SKM-1 (cell line): ENCODE measurements around the gene CHIA.
"Not testable (repeated sequence)": the region's sequence is repeated elsewhere in the genome, so short reads cannot be mapped to it uniquely, and the experiment has no call there.

Experiments used
- DNase-seq: peaks from one replicate; lab custom pipeline; 2025; ENCODE audit not compliant: unreplicated experiment; lab: John Stamatoyannopoulos, UW

CHIA gene

DNA sequence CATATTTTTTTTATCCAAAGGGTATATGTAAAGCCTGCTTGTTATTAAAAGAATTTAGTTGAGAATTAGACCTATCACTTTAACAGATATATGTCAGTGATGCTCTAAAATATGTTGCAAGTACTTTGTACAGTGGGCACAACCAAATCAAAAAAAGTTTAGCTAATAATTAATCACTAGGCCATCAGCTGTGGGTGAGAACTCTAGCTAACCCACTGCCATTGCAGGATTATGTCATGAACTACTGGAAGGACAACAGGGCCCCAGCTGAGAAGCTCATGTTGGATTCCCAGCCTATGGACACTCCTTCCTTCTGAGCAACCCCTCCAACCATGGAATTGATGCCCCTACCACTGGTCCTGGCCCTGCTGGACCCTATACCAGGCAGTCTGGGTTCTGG lies 6.8 kb upstream of the CHIA start:
- DNase-seq = no peak

DNA sequence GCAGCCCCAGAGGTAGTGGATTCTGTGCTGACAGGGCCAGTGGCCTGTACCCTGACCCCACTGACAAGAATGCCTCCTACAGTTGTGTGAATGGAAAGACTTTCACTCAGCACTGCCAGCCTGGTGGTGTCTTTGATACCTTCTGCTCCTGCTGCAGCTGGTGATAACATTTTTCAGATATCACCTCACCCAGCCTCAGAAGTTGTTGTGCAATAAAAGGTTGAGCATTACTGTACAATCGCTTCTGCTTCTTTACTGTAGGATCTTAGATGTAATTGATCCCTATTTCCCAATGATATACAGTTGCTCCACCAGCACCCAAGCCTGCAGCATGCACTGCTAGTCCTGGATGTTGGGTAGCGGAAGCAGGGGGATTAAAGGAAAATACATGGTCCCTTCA lies 4.8 kb upstream of the CHIA start:
- DNase-seq = no peak

DNA sequence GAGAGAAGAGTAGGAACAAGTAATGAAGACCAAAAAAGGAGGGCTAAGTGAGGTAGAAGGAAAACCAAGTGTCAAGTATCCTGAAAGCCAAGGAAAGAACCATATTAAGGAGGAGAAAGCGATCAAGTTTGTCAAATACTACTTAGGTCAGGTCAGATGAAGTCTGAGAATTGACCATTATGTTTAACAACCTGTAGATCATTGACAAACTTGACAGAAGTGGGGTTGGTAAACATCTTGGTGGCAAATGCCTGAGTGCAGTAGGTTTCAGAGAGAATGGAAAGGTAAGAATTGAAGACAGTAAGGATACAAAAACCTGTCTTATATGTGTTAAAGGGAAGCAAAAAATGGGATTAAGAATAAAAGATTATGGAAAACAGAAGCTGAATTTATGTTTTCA lies 3.7 kb upstream of the CHIA start:
- DNase-seq = no peak

DNA sequence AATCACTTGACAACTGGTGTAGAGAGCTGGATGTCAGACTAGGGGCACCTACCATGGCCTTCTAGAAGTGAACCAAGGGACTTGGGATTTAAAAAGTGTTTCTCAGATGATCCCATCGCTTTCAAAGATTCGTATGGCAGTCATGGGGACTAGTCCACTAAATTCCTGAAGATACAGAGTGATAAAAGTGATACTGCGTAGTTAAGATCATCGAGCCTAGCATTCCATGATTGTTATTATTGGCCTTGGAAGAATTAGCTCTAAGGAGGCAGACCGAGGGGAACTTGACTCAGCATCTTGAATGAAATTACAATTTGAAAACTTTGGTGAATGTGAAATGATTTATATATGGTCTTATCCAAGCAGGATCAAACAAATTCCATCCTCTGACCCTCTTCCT lies 1.3 kb upstream of the CHIA start:
- no peak for DNase-seq

DNA sequence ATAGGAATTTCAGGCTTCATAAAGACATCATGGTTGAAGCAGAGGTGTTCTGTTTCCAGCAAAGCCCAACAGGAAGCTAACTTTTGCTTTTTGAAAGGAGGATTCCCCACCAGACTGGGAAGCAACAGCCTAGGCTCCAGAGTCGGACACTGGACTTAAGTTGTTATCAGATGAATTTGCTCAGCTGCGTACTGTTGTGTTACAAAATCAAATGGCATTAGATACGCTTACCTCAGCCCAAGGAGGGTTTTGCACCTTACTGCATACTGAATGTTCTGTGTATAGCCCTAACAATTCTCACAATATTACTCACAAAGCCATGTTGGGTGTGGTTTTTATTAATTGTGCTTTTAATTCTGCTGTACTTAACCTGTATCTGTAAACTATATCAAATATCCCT lies 547 bp upstream of the CHIA start:
- DNase-seq = no peak

DNA sequence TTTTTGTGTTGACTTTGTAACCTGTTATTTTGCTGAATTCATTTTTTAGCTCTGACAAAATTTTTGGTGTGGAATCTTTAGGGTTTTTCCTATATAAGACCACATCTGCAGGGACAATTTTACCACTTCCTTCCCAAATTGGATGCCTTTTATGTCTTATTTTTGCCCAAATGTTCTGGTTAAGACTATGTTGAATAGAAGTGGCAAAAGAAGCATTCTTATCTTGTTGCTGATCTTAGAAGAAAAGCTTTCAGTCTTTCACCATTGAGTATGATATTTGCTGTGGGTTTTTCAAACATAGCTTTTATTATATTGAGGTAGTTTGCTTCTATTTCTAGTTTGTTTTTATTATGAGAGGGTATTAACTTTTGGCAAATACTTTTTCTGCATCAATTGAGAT lies 3.7 kb downstream of the CHIA start:
- DNase-seq = no peak

DNA sequence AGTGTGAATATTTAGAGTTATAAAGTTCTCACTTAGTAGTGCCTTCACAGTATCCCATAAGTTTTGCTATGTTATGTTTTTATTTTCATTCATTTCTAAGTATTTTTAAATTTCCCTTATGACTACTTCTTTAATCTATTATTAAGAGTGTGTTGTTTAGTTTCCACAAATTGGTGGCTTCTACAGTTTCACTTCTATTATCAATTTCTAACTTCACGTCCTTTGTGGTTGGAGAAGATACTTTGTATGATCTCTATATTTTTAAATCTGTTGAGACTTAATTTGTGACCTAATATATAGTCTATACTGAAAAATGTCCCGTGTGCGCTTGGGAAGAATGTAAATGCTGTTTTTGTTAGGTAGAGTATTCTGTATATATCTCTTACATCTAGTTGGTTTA lies 11.7 kb downstream of the CHIA start:
- no peak for DNase-seq

DNA sequence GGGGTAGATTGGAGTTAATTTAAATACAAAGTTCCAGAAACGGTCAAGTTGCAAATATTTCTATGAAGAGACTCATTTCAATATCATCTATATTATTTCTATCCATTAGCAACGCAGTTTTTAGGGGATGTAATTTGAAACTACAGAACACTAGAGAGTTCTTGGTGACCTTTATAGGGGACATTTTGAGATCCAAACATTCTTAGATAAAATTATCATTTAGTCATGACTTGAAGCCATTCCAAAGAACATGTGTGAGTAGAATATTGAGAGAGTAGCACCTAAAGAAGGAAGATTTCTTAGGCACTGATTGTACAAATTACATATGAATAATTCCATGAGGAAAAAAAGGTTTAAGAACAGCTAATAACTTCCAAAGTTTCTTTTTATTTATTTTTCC lies 19.0 kb downstream of the CHIA start:
- DNase-seq = no peak

DNA sequence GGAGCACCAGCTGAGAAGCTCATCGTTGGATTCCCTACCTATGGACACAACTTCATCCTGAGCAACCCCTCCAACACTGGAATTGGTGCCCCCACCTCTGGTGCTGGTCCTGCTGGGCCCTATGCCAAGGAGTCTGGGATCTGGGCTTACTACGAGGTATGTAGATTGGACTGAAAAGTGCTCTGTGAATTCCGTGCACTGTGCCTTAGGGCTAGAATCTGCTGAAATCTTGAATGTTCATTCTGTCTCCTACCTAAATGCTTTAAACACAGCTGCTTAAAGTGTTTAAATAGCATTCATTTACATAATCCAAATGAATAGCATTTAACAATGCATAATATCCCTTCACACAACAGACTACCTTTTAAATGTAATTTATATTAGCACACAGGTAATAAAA lies 27.9 kb downstream of the CHIA start:
- DNase-seq = no peak

DNA sequence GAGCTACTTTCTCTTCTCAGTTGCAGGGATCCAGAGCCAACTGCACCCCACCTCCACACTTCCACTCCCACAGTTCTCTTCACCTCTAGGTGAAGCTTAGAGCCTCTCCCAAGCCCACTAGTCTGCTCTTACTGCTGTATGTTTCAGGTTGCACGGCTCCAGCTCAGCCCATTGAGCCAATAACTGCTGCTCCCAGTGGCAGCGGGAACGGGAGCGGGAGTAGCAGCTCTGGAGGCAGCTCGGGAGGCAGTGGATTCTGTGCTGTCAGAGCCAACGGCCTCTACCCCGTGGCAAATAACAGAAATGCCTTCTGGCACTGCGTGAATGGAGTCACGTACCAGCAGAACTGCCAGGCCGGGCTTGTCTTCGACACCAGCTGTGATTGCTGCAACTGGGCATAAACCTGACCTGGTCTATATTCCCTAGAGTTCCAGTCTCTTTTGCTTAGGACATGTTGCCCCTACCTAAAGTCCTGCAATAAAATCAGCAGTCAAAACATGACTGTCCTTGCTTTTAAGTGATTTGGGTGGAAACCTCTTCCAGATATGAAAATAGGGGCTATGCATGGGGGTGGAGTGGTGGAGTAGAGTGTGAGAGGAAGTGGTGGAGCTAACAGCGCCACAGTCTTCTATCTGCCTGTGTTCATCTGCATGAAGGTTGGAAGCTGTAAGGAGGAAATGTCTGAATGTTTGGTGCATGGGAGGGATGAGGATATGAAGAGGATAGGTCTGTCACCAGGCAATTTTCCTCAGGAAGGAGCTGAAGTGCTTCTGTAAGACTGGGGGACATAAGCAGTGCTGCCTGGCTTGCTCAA lies 29.6 kb downstream of the CHIA start:
- no peak for DNase-seq

DNA sequence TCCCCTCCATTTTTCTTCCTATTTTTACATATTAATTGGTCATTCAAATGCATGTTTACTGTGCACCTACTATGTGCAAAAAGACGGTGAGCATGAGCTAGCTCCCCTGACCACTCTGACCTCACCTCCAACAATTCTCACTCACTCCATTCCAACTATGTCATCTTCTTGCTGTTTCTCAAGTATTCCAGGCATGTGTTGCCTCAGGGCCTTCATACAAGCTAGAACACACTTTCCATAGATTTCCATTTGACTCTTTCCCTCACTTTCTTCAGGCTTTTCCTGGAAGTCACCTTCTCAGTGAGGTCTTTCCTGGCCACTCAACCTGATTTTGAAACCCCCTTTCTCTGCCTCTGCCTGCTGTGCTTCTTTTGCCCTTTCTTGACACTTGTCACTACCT lies 32.6 kb downstream of the CHIA start:
- DNase-seq = no peak

DNA sequence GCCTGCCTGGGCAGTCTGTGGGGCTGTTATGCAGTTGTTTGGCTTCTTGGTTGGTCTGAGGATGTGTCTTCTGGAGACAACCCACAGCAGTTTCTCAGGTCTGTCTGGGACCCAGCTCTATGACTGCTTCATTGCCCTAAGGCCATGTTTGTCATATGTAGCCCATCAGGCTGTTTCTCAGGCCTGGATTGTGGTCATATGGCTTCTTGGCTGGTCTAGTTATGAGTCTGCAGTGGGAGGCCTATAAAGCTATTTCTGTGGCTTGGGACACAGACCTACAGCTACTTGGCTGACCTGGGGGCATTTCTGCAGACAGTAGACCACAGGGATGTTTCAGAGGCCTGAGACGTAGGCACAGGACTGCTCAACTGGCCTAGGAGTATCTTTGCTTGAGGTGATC lies 41.5 kb downstream of the CHIA start:
- no peak for DNase-seq

DNA sequence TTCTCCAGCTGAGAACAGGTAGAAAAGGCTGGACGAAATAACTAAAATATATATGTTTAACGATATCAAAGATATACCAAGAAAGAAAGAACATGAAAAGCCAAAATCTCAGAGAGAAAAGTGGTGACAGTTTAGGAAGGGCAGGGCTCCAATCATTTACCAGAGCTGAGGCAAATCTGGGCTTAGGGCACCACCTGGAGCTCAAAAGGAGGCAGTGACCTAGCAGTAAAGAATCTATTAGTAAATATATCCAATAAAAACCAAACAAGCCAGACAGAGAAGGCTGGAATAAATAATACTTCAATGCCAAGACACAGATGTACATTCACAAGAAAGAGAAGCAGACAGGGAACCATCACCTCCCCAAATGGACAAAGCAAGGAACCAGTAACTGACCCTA lies 43.5 kb downstream of the CHIA start:
- peak; percentile 17 for DNase-seq

DNA sequence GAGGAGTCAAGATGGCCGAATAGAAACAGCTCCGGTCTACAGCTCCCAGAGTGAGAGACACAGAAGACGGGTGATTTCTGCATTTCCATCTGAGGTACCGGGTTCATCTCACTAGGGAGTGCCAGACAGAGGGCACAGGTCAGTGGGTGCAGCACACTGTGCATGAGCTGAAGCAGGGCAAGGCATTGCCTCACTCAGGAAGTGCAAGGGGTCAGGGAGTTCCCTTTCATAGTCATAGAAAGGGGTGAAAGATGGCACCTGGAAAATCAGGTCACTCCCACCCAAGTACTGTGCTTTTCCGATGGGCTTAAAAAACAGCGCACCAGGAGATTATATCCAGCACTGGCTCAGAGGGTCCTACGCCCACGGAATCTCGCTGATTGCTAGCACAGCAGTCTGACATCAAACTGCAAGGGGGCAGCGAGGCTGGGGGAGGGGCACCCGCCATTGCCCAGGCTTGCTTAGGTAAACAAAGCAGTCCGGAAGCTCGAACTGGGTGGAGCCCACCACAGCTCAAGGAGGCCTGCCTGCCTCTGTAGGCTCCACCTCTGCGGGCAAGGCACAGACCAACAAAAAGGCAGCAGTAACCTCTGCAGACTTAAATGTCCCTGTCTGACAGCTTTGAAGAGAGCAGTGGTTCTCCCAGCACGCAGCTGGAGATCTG lies 44.7 kb downstream of the CHIA start:
- DNase-seq = not testable (repeated sequence)

DNA sequence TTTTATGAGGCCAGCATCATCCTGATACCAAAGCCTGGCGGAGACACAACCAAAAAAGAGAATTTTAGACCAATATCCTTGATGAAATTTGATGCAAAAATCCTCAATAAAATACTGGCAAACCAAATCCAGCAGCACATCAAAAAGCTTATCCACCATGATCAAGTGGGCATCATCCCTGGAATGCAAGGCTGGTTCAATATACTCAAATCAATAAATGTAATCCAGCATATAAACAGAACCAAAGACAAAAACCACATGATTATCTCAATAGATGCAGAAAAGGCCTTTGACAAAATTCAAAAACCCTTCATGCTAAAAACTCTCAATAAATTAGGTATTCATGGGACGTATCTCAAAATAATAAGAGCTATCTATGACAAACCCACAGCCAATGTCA lies 48.2 kb downstream of the CHIA start:
- DNase-seq = not testable (repeated sequence)

DNA sequence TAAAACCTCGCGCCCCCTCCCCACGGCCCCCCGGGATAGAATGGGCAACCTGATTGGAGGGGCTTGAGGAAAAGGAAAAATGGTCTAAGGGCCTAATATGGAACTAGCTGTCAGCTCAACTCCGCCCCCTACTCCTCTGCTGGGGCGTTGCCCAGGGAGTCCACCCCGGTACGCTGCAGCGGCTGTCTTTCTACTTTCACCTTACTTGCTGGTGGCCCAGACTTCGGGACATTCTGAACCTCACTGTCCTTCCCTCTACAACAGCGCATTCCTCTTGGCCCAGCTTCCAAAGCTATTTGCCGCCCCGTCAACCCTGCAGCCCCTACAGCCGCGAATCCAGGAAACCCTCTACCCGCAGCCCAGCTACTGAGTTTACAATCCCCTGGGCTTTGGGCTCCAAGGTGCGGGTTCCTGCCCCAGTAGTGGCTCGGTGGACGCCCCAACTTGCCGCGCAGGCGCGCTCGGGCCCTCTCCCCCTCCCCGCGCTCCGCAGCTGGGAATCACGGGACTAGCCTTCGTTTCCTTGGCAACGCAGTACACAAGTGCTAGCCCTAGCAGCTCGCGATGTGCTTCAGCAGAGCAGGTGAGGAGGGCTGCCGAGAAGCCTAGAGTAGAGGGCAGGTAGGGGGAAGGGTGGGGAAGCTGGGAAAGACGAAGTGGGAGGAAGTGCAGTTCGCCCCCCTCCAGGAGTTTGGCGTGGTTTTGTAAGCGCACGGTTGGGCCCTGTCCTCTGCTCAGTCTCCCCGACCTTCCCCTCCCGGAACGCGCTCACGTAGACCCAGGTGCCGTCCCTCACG lies 55.6 kb downstream of the CHIA start:
- peak; percentile 21 for DNase-seq

DNA sequence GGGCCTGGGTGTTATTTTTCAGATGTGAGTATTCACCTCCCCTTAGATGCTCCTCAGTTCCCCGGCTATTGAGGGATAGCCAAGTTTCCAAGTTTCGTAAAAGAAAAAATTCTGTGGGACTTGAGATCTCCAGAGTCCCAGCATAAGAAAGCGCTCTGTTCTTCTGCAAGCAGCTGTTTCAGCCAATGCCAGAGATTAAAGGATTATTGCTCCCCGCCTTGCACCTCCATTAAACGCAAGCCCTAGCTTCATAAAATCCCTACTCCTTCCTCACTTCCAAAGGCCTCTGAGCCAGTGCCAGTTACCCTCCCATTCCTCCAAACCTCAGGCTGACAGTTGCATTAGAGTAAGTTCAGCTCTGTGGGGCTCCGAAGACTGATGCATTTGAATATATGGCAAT lies 56.4 kb downstream of the CHIA start:
- DNase-seq = no peak

DNA sequence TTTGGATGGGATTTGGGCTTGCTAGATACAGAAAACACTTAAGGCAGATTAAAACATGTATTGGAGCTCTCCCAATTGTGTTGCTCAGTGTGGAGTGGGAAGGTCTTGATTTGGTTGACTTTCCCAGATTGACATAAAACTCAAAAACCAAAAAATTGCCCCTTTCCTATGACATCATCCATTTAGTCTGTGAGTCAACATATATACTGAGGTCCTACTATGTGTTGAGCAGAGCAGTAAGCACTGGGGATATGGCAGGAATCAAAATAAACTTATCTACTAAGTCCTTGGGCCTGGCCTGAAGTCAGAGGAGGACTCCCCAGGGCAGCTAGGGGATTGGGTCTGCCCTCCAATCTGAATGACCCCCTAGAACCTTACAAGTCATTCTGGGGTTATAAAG lies 61.0 kb downstream of the CHIA start:
- no peak for DNase-seq

DNA sequence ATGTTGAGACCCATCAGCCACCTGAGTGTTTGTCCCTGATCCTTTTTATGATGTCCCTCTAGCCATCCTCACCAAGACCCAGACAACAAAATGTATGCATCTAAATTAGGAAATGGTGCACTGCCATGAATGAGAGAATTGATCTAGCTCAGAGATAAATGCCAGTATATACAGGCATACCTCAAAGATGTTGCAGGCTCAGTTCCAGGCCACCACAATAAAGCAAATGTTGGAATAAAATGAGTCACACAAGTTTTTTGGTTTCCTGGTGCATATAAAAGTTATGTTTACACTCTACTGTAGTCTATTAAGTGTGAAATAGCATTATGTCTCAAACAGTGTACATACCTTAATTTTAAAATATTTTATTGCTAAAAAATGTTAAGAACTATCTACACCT lies 63.9 kb downstream of the CHIA start:
- no peak for DNase-seq

DNA sequence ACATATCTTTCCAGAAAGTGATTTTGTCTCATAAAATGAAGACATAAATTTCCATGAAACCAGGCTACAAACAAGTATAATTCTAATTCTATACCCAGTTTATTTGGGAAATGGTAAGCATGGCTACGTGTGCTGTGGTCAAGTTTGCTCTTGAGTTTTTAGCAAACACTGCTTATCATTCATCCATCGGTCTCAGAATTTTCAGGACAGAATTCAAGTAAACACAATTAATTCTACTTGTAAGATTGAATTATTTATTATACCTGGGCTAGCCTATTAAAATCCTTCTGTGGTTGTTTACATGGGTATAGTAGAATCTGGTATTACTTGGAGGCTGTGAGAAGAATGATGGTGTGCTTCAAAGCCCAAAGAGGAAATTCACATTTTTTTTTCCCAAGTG lies 68.3 kb downstream of the CHIA start:
- DNase-seq = no peak

DNA sequence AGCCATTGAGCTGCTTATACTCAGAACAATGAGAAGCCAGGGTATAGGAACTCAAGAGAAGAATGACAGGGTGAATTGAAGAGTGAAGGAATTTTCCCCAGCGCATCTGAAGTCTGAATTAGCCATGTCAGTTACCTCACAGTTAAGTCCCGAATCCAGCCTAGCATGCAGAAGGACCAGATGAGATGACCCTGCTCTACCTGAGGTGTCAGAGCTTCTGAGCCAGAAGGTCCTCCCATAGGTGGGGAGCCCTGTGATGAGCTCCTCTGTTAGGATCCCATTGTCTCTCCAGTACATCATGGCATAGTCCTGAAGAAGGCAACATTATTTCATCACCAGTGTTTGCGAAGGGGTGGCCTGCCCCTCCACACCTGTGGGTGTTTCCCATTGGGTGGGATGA lies 68.7 kb downstream of the CHIA start:
- no peak for DNase-seq

DNA sequence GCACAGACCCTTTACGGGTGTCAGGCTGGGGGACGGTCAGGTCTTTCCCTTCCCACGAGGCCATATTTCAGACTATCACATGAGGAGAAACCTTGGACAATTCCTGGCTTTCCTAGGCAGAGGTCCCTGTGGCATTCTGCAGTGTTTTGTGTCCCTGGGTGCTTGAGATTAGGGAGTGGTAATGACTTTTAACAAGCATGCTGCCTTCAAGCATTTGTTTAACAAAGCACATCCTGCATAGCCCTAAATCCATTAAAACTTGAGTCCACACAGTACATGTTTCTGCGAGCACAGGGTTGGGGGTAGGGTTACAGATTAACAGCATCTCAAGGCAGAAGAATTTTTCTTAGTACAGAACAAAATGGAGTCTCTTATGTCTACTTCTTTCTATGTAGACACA lies 69.6 kb downstream of the CHIA start:
- not testable (repeated sequence) for DNase-seq
